HCT116 (cell line): Measurements from ENCODE around the gene GFPT2. TPM values are rescaled to one million over a fixed set of nuclear protein-coding genes. Genes with fewer than 3 reads are reported as not detected.

ENCODE experiments used
- ATAC-seq: fragments of 200-7000 bp; cut with Tn5 transposase; 2 replicates; pipeline ENCODE4 v1.9.1; 2020; ENCODE audit warnings: mild to moderate bottlenecking, moderate library complexity
- BruUV-seq: library from RNA; stranded (reverse); fragments of 400-500 nt; replicated peaks from 2 replicates; lab custom pipeline; 2021; lab: Mats Ljungman, UMichigan
- CTCF ChIA-PET: fragments of 300-600 bp; sonication (Branson Sonifier 250); formaldehyde crosslinking; loops from one replicate; lab custom pipeline; 2021; ENCODE audit warnings: antibody characterized with exemption; lab: Charles Lee
- POLR2A ChIA-PET: fragments of 300-600, 350-600 bp; sonication (Branson Sonifier 250); formaldehyde crosslinking; loops from one replicate; lab custom pipeline; 2021; ENCODE audit warnings: antibody characterized with exemption; lab: Charles Lee
- RAD21 ChIA-PET, 2 experiments: fragments of 300-600 bp; sonication (Branson Sonifier 250); formaldehyde crosslinking; loops; one replicate each; lab custom pipeline; 2023; ENCODE audit warnings: low total read pairs in 2 of 2; ENCODE audit not compliant: uncharacterized antibody in 2 of 2, unreplicated experiment in 2 of 2, low non-redundant PET in 1 of 2; lab: Charles Lee
- DNase-seq: peaks from one replicate; pipeline ENCODE4 v3.0.0-alpha.2; 2010; ENCODE audit warnings: low read depth, low spot score
- H2AFZ ChIP-seq: fragments of 200-600 bp; shearing (Covaris generic), sonication (generic); 2 replicates; pipeline ENCODE4 v1.6.1; 2017; ENCODE audit warnings: low read depth, mixed run types, mixed read lengths, antibody characterized with exemption, low read length; ENCODE audit not compliant: poor library complexity, severe bottlenecking
- H3K27ac ChIP-seq: 2 replicates; pipeline ENCODE4 v1.5.1; 2012; ENCODE audit warnings: low read depth, low read length
- H3K27me3 ChIP-seq: fragments of 200-600 bp; sonication (generic); 2 replicates; pipeline ENCODE4 v1.6.1; 2016; ENCODE audit warnings: mixed run types, low read length, mixed read lengths; ENCODE audit not compliant: insufficient read depth
- H3K36me3 ChIP-seq, 2 experiments: fragments of 200-500 bp in 1 of 2; fragments of 200-600 bp in 1 of 2; sonication (Bioruptor generic) in 1 of 2; sonication (generic) in 1 of 2; 2 replicates each; pipeline versions ENCODE4 v1.5.1 to v1.6.1; 2014 to 2016; ENCODE audit warnings: low read length in 2 of 2, inconsistent platforms in 1 of 2, mixed read lengths in 1 of 2, mixed run types in 1 of 2; ENCODE audit not compliant: insufficient read depth in 2 of 2, control insufficient read depth in 1 of 2
- H3K4me1 ChIP-seq, 2 experiments: fragments of 200-600 bp in 1 of 2; sonication (generic) in 1 of 2; 2 replicates each; pipeline versions ENCODE4 v1.5.1 to v1.6.1; 2012 to 2017; ENCODE audit warnings: low read length in 2 of 2, inconsistent platforms in 1 of 2, mild to moderate bottlenecking in 1 of 2, mixed read lengths in 1 of 2, mixed run types in 1 of 2, moderate library complexity in 1 of 2; ENCODE audit not compliant: insufficient read depth in 2 of 2, control insufficient read depth in 1 of 2
- H3K4me2 ChIP-seq: fragments of 200-600 bp; sonication (generic); 2 replicates; pipeline ENCODE4 v1.6.1; 2017; ENCODE audit warnings: mixed run types, low read length, mixed read lengths
- H3K4me3 ChIP-seq, 2 experiments: fragments of 200-600 bp in 1 of 2; sonication (generic) in 1 of 2; replicated peaks in 1 of 2; 2 replicates each; pipeline ENCODE4 v1.5.1; 2011 to 2016; ENCODE audit warnings: low read length in 2 of 2, control low read depth in 1 of 2, low read depth in 1 of 2, mild to moderate bottlenecking in 1 of 2, mixed read lengths in 1 of 2, mixed run types in 1 of 2
- H3K79me2 ChIP-seq: fragments of 200-600 bp; sonication (generic); 2 replicates; pipeline ENCODE4 v1.6.1; 2017; ENCODE audit warnings: mild to moderate bottlenecking, mixed run types, low read length, moderate library complexity, mixed read lengths; ENCODE audit not compliant: insufficient read depth
- H3K9ac ChIP-seq: fragments of 200-600 bp; sonication (generic); 2 replicates; pipeline ENCODE4 v1.6.1; 2016; ENCODE audit warnings: low read length, mixed read lengths
- H3K9me2 ChIP-seq: fragments of 200-600 bp; sonication (generic), shearing (Covaris generic); 2 replicates; pipeline ENCODE4 v1.6.1; 2017; ENCODE audit warnings: mixed run types, mild to moderate bottlenecking, moderate library complexity; ENCODE audit not compliant: insufficient read depth
- H3K9me3 ChIP-seq, 2 experiments: fragments of 200-500 bp in 1 of 2; fragments of 200-600 bp in 1 of 2; sonication (Bioruptor generic) in 1 of 2; sonication (generic) in 1 of 2; 2 replicates each; pipeline ENCODE4 v1.6.1; 2014 to 2017; ENCODE audit warnings: low read length in 2 of 2, mixed read lengths in 2 of 2, inconsistent platforms in 1 of 2, low read depth in 1 of 2, mild to moderate bottlenecking in 1 of 2, mixed run types in 1 of 2, moderate library complexity in 1 of 2; ENCODE audit not compliant: control insufficient read depth in 1 of 2, insufficient read depth in 1 of 2
- H4K20me1 ChIP-seq: fragments of 200-600 bp; sonication (generic), shearing (Covaris generic); 2 replicates; pipeline ENCODE4 v1.6.1; 2017; ENCODE audit warnings: mixed run types, mild to moderate bottlenecking, moderate library complexity; ENCODE audit not compliant: insufficient read depth
- CBX3 ChIP-seq: IDR thresholded peaks from 2 replicates; pipeline ENCODE4 v1.6.1; 2012; ENCODE audit warnings: low read depth
- CEBPB ChIP-seq: IDR thresholded peaks from 2 replicates; pipeline ENCODE4 v1.6.1; 2012; ENCODE audit warnings: low read depth
- CTCF ChIP-seq, 3 experiments: fragments of 200-600 bp in 1 of 3; sonication (generic) in 1 of 3; IDR thresholded peaks in 2 of 3; conservative IDR thresholded peaks in 1 of 3; 2 replicates each; pipeline ENCODE4 v1.5.1; 2012 to 2017; ENCODE audit warnings: low read depth in 2 of 3, low read length in 2 of 3, antibody characterized with exemption in 1 of 3, borderline replicate concordance in 1 of 3, control low read depth in 1 of 3, mild to moderate bottlenecking in 1 of 3, mixed read lengths in 1 of 3, mixed run types in 1 of 3, moderate library complexity in 1 of 3; ENCODE audit not compliant: insufficient read depth in 1 of 3
- EGR1 ChIP-seq: IDR thresholded peaks from 2 replicates; pipeline ENCODE4 v1.6.1; 2012; ENCODE audit warnings: low read depth
- ELF1 ChIP-seq: IDR thresholded peaks from 2 replicates; pipeline ENCODE4 v1.6.1; 2012; ENCODE audit warnings: low read depth, borderline replicate concordance
- EZH2 ChIP-seq: fragments of 200-600 bp; sonication (generic); IDR thresholded peaks from 2 replicates; pipeline ENCODE4 v1.6.1; 2017; ENCODE audit warnings: antibody characterized with exemption, mixed run types
- EZH2phosphoT487 ChIP-seq: fragments of 200-600 bp; IDR thresholded peaks from 2 replicates; pipeline ENCODE4 v1.6.1; 2018; ENCODE audit warnings: antibody characterized with exemption, borderline replicate concordance
- FOSL1 ChIP-seq: IDR thresholded peaks from 2 replicates; pipeline ENCODE4 v1.6.1; 2012; ENCODE audit warnings: low read depth
- JUND ChIP-seq: IDR thresholded peaks from 2 replicates; pipeline ENCODE4 v1.6.1; 2012
- MAX ChIP-seq: IDR thresholded peaks from 2 replicates; pipeline ENCODE4 v1.6.1; 2012
- POLR2A ChIP-seq: IDR thresholded peaks from 2 replicates; pipeline ENCODE4 v1.7.0; 2011; ENCODE audit warnings: borderline replicate concordance; ENCODE audit not compliant: insufficient read depth, insufficient read length; ENCODE audit errors: extremely low read depth
- POLR2AphosphoS5 ChIP-seq: IDR thresholded peaks from 2 replicates; pipeline ENCODE4 v1.6.1; 2011; ENCODE audit warnings: mild to moderate bottlenecking, low read depth, low read length, moderate library complexity
- RAD21 ChIP-seq: IDR thresholded peaks from 2 replicates; pipeline ENCODE4 v1.6.1; 2012; ENCODE audit warnings: low read depth, mild to moderate bottlenecking
- SIN3A ChIP-seq: IDR thresholded peaks from 2 replicates; pipeline ENCODE4 v1.6.1; 2012; ENCODE audit warnings: low read depth
- SP1 ChIP-seq: IDR thresholded peaks from 2 replicates; pipeline ENCODE4 v1.6.1; 2012; ENCODE audit warnings: low read depth
- TCF7L2 ChIP-seq: IDR thresholded peaks from 2 replicates; pipeline ENCODE4 v1.7.0; 2011; ENCODE audit warnings: borderline replicate concordance, inconsistent platforms; ENCODE audit not compliant: insufficient read depth, insufficient read length; ENCODE audit errors: extremely low read depth
- YY1 ChIP-seq: IDR thresholded peaks from 2 replicates; pipeline ENCODE4 v1.6.1; 2011; ENCODE audit warnings: low read length, low read depth, moderate library complexity, mild to moderate bottlenecking; ENCODE audit not compliant: insufficient replicate concordance; ENCODE audit errors: extremely low read depth
- ZBTB33 ChIP-seq: IDR thresholded peaks from 2 replicates; pipeline ENCODE4 v1.6.1; 2011; ENCODE audit warnings: mild to moderate bottlenecking, low read length, moderate library complexity; ENCODE audit not compliant: insufficient replicate concordance; ENCODE audit errors: extremely low read depth
- ZNF274 ChIP-seq: fragments of 200-500 bp; sonication (Bioruptor generic); IDR thresholded peaks from 2 replicates; pipeline ENCODE4 v1.6.1; 2014; ENCODE audit warnings: mild to moderate bottlenecking, low read depth, low read length, inconsistent platforms
- intact Hi-C: fragments of 100-400 bp; cut with micrococcal nuclease; formaldehyde crosslinking; loops from 2 replicates; pipeline ENCODE4 v1.10.0; 2022
- total RNA-seq: library from RNA; stranded (reverse); gene quantifications from one replicate; pipeline ENCODE4 v1.2.1, GENCODE V29; 2021; ENCODE audit not compliant: unreplicated experiment

Gene GFPT2
- total RNA-seq, 1 experiment from 2014 or later: 16.1 TPM

GRCh38 chr5:180341595-180341994 lies 11.5 kb downstream of the GFPT2 start (continued):
- TF ChIP-seq ZBTB33 (no peak), CEBPB (no peak), RAD21 (no peak), CBX3 (no peak), JUND (no peak)

GRCh38 chr5:180340856-180341255 lies 12.3 kb downstream of the GFPT2 start:
- no peaks in the 10 kb centered on the region for H4K20me1 ChIP-seq
- TF ChIP-seq ELF1 (no peak), FOSL1 (no peak), JUND (no peak), EZH2 (no peak), SIN3A (no peak), SP1 (no peak), YY1 (no peak), ZBTB33 (no peak), EGR1 (no peak), CEBPB (no peak), MAX (no peak), POLR2A (no peak), EZH2phosphoT487 (no peak), ZNF274 (no peak), RAD21 (no peak), POLR2AphosphoS5 (no peak), TCF7L2 (no peak), CTCF (IDR thresholded peaks at IDR 0.05 in 2 of 3, conservative IDR thresholded peaks at IDR 0.05 in 1 of 3; ENCODE audit: borderline replicate concordance in 1 of 3, insufficient read depth in 1 of 3, low read depth in 2 of 3, low read length in 2 of 3) (no peak)
- no peaks in the 10 kb centered on the region for H3K9me3 ChIP-seq
- no peak overlapping the region for H3K4me2 ChIP-seq
- intact Hi-C loops: no loop called here
- H3K9ac ChIP-seq: no peak overlapping the region
- H3K9me2 ChIP-seq: no peaks in the 10 kb centered on the region
- ChIA-PET CTCF (interaction anchor here (1.0 to 1.9 kb wide), 4 partner anchors 9 to 24 kb away, joined by 3 to 7 read pairs (median 4); no protein-coding TSS in a partner anchor), RAD21 (no interaction called here), POLR2A (no interaction called here)
- peaks cover 0 to 13% of the 10 kb centered on the region in 2 experiments; a peak in 2 of 4 replicates for H3K4me1 ChIP-seq
- H3K79me2 ChIP-seq: no peaks in the 10 kb centered on the region
- no peak for DNase-seq
- BruUV-seq: no TSS peak
- H2AFZ ChIP-seq: no peak overlapping the region
- peaks cover 0 to 2% of the 10 kb centered on the region in 2 experiments; a peak in 1 of 4 replicates for H3K36me3 ChIP-seq
- no peak overlapping the region for H3K27ac ChIP-seq
- H3K4me3 ChIP-seq: no peak overlapping the region
- ATAC-seq: no peak
- H3K27me3 ChIP-seq: no peaks in the 10 kb centered on the region
